Stimulated activated naive CD8-positive, alpha-beta T cell treated with anti-CD3 and anti-CD28 coated beads, Interleukin-15, Interleukin-2, amounts not matched to agents 100 U/mL and 50 U/mL, for 24 hours (primary cell): ENCODE measurements around the gene RAB11FIP5.
"Not testable (repeated sequence)": the region's sequence is repeated elsewhere in the genome, so short reads cannot be mapped to it uniquely, and the experiment has no call there.

ENCODE experiments used
- ATAC-seq: fragments of 150-1000 bp; cut with Tn5 transposase; one replicate; pipeline ENCODE4 v1.10.0; 2021
- DNase-seq: peaks from one replicate; pipeline ENCODE4 v3.0.0; 2021

RAB11FIP5 gene

DNA sequence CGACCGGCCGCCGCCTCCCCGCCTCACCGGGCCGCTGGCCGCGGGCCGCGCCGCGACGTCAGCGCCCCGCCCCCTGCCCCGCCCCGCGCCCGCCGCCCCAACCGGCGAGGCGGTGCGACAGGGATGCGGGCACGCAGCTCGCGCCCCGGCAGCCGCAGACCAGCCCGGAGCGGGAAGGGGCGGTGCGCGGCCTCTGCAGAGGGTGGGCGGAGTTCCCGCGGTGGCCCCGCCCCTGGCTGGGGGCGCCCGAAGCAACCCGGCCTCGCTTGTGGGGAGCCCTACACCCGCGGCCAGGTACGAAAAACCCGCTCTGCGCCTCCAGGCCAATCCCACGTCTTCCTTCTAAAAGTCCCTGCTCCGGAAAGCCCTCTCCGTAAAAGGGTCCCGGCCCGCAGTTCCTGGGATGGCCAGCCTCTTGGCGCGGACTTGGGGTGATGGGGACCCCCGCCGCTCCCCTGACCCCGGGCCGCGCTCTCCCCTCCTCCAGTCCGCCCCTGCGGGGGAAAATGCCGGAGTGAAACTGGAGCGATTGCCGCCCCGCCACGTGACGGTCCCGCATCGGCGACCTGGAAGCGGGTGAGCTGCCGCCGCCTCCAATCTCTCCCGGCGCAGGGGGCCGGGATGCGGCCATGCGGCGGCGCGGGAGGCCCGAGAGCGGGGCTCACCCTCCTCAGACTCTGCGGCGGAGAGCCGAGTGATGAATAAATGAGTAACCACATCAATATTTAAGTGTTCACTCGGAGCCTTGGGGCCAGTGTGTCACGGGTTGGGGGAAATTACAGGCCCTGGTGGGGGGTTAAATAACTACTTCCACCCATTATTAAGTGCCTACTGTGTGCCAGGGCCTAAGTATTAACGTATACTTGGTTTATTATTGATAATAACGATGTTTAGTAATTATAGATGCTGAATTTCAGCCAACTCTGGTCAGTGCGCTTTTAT, at the start of gene RAB11FIP5:
RAB11FIP5 (minus strand) TSS at position 36 of the 942 bp plus-strand sequence. CDS start 171 bp downstream, outside the sequence.
- DNase-seq (peak; percentile 79), ATAC-seq (peak; percentile 77)

DNA sequence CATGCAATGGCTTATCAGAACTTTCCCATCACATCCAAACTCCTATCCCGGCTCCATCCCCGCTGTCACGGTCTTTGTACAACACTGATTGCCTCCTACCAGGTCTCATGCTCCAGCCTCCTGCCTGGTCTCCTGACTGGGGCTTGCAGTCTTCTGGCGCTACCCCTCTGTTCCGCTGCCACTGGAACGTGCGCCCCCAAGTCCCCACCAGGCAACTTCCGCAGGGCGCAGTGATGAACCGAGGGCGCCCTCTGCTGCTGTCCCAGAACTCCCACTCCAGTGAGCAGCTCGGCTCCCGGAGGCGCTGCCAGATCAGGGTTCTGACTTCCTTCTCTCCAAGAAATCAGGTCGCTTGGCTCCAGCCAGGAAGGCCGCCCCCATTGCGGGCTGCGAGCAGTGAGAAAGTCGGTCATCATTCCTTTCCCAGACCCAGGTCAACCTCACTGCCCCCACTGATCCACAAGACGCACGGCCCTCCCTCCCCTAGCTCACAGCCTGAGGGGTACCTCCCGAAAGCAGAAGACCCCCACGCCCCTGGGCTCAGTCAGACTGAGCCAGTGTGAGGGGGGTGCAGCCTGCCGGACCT, 43.9 kb upstream of the RAB11FIP5 start:
- DNase-seq = peak; percentile 69
- peak; percentile 71 for ATAC-seq

DNA sequence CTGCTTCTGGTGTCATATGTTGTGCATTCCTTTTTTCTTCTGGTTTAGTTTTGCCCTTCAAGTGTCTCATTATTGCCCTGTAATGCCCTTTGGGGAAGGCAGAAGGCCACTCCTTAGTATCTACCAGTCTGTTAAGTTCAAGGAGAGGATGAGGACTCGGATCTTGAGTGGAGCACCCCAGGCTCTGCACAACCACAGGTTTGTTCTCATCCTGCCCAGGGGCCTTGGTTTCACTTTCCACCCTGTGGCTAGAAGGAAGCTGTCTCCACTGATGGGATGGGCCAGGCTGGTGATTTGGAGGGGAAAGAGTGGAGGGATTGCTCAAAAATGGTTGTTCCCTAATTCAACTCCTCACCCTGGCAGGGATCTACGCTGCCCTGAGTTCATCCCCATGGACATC, 30.2 kb upstream of the RAB11FIP5 start:
- DNase-seq (no peak), ATAC-seq (no peak)

DNA sequence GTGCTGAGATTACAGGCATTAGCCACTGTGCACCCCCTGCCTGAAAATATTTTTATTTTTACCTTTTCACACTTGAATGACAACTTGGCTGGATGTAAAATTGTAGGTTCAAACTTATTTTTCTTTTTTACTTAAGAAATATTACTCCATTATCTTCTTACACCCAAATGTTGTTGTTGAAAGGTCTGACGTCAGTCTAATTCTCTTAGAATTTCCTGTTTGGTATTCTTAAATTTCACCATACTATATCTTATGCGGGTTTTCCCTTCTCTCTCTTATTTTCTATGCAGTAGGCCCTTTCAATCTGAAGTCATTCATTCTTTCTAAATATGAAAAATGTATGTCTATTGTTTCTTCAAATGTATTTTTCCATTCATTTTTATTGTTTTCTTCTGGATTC, 29.1 kb upstream of the RAB11FIP5 start:
- no peak for ATAC-seq
- DNase-seq = no peak

- DNase-seq (no peak), ATAC-seq (no peak)
These were observed 22.5 kb upstream of the RAB11FIP5 start for GRCh38 chr2:73135236-73135635.

- no peak for ATAC-seq
- DNase-seq = no peak
These were observed 21.7 kb upstream of the RAB11FIP5 start for GRCh38 chr2:73134471-73134870.

GRCh38 chr2:73133566-73134197, 20.9 kb upstream of the RAB11FIP5 start:
- ATAC-seq = no peak
- DNase-seq = no peak

DNA sequence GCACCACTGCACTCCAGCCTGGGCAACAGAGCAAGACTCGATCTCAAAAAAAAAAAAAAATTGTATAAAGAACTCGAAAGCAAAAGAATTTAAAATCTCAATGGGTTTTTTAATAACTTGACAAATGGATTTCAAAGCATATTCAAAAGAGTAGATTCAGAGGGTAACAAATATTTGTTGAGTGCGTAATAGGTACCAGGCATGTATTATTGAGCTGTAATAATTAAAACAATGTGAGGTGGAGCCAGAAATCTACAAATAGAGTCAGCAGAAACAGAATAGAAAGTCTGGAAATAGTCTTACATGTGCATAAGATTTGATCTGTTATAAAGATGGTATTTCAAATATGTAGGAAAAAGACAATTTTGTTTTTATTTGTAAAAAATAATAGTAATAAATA, 19.1 kb upstream of the RAB11FIP5 start:
- DNase-seq (no peak), ATAC-seq (no peak)

GRCh38 chr2:73130790-73131189, 18.0 kb upstream of the RAB11FIP5 start:
- ATAC-seq (no peak), DNase-seq (no peak)

DNA sequence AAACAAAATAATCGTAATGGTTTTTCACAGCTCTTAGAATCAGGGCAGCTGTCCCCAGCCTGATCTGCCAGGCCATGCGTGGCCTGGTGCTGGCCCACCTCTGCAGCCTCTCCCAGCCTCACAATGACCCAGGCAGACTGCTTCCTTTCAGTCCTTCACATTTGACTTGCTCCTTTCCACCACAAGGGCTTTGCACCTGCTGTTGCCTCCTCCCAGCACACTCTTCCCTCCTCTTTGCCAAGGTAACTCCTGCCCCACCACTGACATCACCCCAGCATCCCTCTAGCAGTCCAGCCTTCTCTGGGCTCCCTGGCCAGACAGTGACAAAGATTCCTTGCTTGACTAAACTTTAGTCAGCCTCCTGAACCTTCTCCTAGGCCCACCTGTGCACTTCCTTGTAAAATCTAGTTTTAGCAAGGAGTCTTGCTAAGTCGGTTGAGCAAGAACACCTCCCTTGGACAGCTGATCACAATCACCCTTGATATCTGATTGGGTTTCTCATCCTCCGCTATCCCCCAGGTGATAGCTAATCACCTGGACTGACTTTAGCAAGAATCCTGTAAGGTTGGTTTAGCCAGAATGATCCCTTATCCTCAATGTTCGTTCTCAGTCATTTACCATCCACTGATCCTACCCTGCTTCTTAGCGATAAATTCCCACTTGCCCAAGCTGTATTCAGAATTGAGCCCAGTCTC, 16.2 kb upstream of the RAB11FIP5 start:
- ATAC-seq = no peak
- no peak for DNase-seq

DNA sequence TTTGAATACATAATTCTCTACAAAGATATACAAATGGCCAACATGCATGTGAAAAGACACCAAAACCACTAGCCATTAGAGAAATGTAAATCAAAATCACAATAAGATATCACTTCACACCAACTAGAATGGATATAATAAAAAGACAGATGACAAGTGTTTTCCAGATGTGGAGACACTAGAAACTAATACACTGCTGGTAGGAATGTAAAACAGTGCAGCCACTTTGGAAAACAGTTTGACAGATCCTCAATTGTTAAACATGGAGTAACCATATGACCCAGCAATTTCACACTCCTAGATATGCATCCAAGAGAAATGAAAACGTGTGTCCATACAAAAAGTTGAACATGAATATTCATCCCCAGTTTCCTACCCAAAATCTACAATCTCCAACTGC, 9.8 kb upstream of the RAB11FIP5 start:
- ATAC-seq (no peak), DNase-seq (no peak)

DNA sequence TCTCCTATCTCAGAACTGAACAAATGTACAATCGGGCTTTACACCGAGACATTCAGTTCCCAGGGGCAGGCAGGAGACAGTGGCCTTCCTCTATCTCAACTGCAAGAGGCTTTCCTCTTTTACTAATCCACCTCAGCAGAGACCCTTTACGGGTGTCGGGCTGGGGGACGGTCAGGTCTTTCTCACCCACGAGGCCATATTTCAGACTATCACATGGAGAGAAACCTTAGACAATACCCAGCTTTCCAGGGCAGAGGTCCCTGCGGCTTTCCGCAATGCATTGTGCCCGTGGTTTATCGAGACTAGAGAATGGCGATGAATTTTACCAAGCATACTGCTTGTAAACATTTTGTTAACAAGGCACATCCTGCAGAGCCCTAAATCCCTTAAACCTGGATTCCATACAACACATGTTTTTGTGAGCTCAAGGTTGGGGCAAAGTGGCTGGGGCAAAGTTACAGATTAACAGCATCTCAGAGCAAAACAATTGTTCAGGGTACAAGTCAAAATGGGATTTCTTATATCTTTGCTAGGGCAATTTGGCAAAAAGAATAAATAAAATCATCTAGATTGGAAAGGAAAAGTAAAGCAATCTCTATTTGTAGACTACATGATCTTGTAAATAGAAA, 7.0 kb upstream of the RAB11FIP5 start:
- not testable (repeated sequence) for DNase-seq, ATAC-seq

DNA sequence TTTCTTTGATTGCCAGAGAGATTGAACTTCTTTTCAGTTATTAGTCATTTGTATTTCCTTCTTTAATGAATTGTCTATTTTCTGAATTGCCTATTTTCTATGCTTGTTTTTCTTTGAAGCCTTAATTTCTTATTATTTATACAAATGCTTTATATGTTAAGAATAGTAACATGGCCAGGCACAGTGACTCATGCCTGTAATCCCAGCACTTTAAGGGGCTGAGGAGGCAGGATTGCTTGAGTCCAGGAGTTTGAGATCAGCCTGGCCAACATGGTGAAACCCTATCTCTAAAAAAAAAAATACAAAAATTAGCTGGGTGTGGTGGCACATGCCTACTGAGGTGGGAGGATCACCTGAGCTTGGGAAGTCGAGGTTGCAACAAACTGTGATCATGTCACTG, 4.7 kb upstream of the RAB11FIP5 start:
- ATAC-seq (no peak), DNase-seq (no peak)

GRCh38 chr2:73116182-73116960, 3.6 kb upstream of the RAB11FIP5 start:
- no peak for ATAC-seq
- no peak for DNase-seq

DNA sequence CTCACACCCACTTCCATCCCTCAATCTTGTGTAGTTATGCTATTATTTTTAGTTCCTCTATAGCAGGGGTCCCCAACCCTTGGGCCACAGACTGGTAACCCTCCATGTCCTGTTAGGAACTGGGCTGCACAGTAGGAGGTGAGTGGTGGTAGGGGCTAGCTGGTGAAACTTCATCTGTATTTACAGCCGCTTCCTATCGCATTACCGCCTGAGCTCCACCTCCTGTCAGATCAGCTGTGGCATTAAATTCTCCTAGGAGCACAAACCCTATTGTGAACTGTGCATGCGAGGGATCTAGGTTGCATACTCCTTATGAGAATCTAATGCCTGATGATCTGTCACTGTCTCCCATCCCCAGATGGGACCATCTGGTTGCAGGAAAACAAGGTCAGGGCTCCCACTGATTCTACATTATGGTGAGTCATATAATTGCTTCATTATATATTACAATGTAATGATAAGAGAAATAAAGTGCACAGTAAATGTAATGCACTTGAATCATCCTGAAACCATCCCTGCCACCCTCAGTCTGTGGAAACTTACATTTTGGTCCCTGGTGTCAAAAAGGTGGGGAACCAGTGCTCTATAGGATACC, 1.6 kb upstream of the RAB11FIP5 start:
- no peak for DNase-seq
- ATAC-seq = no peak

GRCh38 chr2:73112026-73112912, 479 bp downstream of the RAB11FIP5 start:
- ATAC-seq (no peak), DNase-seq (peak; percentile 19)

DNA sequence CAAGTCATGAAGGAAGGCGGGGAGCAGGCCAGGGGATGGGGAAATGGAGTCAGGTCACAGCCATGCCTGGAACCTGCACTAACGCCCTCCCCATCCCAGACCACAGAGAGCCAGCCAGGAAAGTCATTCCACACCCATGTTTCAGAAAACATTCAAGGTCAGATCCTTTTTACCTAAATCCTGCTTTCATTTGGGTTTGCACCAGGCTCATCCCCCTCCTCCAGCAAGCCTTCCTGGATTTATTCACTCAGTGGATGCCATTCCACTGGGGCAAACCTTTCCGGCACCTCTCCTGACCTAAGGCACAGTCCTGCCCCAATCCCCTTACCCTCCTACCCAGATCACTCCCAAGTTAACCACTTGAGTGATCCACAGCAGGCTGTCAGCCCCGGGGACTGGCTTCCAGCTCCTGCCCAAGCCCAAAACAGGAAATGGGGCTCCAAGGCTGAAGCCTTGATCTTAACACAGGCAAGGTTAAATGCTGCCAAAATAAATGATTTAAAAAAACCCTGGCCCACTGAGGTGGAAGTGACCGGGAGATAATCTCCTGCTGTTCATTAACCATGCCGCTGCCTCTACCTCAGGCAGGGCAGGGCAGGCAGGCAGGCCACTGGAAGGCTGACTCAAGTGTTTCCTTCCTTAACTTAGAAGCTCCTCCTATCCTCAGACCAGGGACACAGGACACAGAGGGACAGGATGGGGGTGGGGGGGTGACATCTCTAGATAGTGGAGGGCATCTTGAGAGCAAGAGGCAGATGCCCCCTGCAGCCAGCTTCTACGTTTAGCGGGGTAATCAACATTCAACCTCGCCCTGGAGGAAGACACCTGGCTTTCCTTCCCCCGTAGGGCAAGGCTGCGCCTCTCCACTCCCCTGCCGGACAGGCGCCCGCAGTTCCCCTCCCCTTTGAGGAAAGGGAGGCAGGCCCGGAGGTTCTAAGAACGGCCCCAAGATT, 1.4 kb downstream of the RAB11FIP5 start:
- DNase-seq = peak; percentile 17

More for the DNA sequence above, 1.4 kb downstream of the RAB11FIP5 start:
- no peak for ATAC-seq
